Measurements from ENCODE around the gene FGF4.

Gene FGF4

GRCh38 chr11:69746140-69746539 is 29.0 kb downstream of the FGF4 start:
- H3K27ac ChIP-seq, result no peak overlapping the region
- TF ChIP-seq CTCF (conservative IDR thresholded peaks at IDR 0.05), result no peak
- TF ChIP-seq ZFX (IDR thresholded peaks at IDR 0.05), result no peak

GRCh38 chr11:69745201-69745600 is 29.9 kb downstream of the FGF4 start:
- TF ChIP-seq ZFX (IDR thresholded peaks at IDR 0.05), result no peak
- TF ChIP-seq CTCF (conservative IDR thresholded peaks at IDR 0.05), result no peak

GRCh38 chr11:69744435-69744834 is 30.7 kb downstream of the FGF4 start:
- no peak overlapping the region for H3K27ac ChIP-seq
- no peak for TF ChIP-seq CTCF (conservative IDR thresholded peaks at IDR 0.05)
- no peak for TF ChIP-seq ZFX (IDR thresholded peaks at IDR 0.05)

More at GRCh38 chr11:69745201-69745600, 29.9 kb downstream of the FGF4 start:
- H3K27ac ChIP-seq, result no peak overlapping the region

- H3K27ac ChIP-seq, result no peak overlapping the region
- TF ChIP-seq ZFX (IDR thresholded peaks at IDR 0.05), result no peak
- TF ChIP-seq CTCF (conservative IDR thresholded peaks at IDR 0.05), result no peak
Measured at GRCh38 chr11:69734841-69735240, 40.3 kb downstream of the FGF4 start.

- no peak for TF ChIP-seq ZFX (IDR thresholded peaks at IDR 0.05)
- no peak for TF ChIP-seq CTCF (conservative IDR thresholded peaks at IDR 0.05)
Measured at GRCh38 chr11:69734367-69734766, 40.8 kb downstream of the FGF4 start.

GRCh38 chr11:69732910-69733309 is 42.2 kb downstream of the FGF4 start:
- no peak overlapping the region for H3K27ac ChIP-seq
- TF ChIP-seq CTCF (conservative IDR thresholded peaks at IDR 0.05) (no peak), ZFX (IDR thresholded peaks at IDR 0.05) (no peak)

More at GRCh38 chr11:69734367-69734766, 40.8 kb downstream of the FGF4 start:
- no peak overlapping the region for H3K27ac ChIP-seq

GRCh38 chr11:69731110-69731509 is 44.0 kb downstream of the FGF4 start:
- H3K27ac ChIP-seq, result no peak overlapping the region
- TF ChIP-seq ZFX (IDR thresholded peaks at IDR 0.05), result no peak
- no peak for TF ChIP-seq CTCF (conservative IDR thresholded peaks at IDR 0.05)

All from C4-2B (cell line).